GM19193 (cell line): ENCODE measurements around the gene CECR2.

Source experiments
- POLR2A ChIP-seq: IDR thresholded peaks from 4 replicates; pipeline ENCODE4 v1.6.1; 2011; ENCODE audit not compliant: insufficient read depth, insufficient read length; ENCODE audit errors: extremely low read depth

The CECR2 gene

GRCh38 chr22:17419348-17419747, 50.1 kb downstream of the CECR2 start:
- TF ChIP-seq POLR2A, result no peak

- TF ChIP-seq POLR2A, result no peak
Measured at GRCh38 chr22:17422736-17423343, 53.6 kb downstream of the CECR2 start.

- TF ChIP-seq POLR2A, result no peak
Measured at GRCh38 chr22:17423616-17424015, 54.4 kb downstream of the CECR2 start.

DNA sequence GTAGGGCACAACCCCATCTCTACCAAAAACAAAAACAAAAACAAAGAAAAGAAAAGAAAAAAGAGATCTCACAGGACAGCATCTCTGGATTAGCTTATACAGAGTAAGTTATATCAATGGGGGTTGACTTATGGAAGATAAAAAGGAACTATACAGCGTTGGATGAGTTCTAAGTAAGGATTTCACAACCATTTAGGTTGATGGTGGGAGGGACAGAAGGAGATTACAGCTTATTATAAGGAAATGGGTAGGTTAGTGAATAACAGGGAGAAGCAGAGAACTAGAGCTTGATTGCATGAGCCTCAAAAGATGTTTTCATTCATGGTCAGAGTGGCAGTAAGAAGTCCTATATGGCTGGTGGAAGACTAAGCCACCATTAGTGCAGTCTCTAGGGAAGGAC, 60.3 kb downstream of the CECR2 start:
- TF ChIP-seq POLR2A, result no peak

DNA sequence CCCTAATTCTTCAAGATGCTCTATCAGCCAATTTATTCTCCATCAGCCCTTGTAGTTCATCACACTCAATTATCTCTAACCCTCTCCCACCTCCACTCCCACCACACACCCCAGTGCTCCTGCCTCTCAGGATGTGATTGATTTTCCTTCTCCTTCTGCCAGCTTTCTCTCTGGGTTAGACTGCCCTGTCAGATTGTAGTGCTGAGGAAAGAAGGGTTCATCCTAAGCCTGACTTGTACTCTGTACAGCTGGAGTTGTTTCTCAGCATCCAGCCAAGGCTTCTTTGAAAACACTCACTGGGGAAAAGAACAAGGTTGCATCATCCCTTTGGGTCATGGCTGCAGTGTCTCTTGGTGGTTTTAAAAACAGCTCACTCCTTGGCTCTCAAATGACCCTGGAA, 61.2 kb downstream of the CECR2 start:
- TF ChIP-seq POLR2A, result no peak

DNA sequence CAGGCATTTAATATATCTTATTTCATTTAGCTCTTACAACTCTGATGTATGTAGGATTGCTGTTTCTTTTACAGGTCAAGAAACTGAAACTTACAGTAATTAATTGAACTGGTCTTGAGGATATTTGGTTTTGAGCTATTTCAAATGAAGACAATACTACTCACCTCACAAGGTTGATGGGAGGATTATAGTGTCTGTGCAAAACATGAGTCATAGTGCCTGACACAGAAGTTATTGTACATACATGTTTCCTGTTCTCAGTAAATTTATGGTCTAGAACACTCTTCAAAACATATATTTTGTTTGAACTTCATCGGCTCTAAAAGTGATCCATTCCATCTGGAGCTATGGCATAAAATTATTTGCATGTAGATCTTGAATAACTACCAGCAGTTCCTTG, 61.9 kb downstream of the CECR2 start:
- no peak for TF ChIP-seq POLR2A

- no peak for TF ChIP-seq POLR2A
Measured at GRCh38 chr22:17434856-17435255, 65.6 kb downstream of the CECR2 start.

- no peak for TF ChIP-seq POLR2A
Measured at GRCh38 chr22:17435375-17435774, 66.1 kb downstream of the CECR2 start.

GRCh38 chr22:17436382-17436980, 67.2 kb downstream of the CECR2 start:
- TF ChIP-seq POLR2A, result no peak

GRCh38 chr22:17436981-17437412, 67.7 kb downstream of the CECR2 start:
- TF ChIP-seq POLR2A, result no peak

DNA sequence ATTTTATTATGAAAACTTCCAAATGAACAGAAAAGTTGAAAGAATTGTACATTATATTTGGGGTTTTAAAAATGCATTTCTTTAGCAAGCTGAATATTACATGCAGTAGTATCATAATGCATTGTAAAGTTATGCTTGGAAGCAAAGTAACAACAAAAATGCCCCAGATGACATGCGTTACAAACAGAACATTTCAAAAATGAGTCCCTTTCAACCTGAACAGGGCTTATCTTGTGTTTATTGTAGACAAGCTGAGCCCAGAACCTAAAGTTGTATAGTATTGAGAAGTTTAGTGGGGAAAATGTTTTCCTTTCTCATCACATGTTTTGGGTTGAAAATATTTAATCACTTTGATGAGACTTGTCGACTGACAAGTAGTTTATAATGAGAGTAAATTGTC, 68.8 kb downstream of the CECR2 start:
- TF ChIP-seq POLR2A, result no peak

GRCh38 chr22:17441326-17441725, 72.1 kb downstream of the CECR2 start:
- TF ChIP-seq POLR2A, result no peak

DNA sequence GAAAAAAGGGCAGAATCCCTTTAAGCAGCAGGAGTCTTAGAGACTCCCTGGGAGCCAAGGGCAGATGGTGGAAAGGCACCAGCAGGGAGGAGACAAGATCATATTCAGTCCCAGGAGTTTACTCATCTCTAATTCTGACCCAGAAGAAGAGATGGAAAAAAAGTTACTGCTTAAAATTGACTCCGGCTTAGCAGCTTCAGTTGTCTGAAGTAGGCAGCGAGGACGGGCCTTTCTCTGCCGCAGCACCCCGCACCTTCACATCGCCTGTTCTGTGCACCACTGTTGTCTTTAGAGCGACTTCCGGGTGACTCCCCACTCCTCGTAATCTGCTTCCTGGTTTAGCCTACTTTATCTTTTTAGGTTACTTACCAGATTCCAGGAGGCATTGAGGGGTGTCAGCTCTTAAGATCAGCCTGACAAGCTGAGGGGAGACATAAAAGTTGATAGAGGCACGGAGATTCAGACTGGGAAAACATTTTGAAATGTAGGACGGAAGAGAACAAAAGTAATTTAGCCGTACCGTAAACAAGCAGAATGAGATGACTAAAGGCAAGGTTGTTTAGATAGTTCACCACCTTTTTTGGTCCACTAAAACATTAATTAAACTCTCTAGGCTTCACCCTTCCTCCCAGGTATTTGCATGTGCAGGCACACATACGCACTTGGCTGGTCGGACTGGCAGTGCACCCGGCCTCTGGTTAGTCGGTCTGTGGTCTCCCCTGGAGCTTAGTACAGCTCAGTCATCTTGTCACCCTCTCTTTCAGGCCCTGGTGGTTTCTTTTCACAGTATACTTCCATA, 74.3 kb downstream of the CECR2 start:
- TF ChIP-seq POLR2A, result no peak

DNA sequence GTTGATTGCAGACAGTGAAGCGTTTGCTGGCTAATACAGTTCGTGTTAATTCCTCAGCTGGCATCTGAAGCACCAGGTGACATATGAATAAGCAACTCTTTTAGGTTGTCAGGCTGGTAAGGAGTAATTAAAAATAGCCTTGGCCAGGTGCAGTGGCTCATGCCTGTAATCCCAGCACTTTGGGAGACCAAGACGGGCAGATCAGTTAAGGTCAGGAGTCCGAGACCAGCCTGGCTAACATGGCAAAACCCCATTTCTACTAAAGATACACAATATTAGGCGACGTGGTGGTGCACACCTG, 74.9 kb downstream of the CECR2 start:
- TF ChIP-seq POLR2A, result no peak

DNA sequence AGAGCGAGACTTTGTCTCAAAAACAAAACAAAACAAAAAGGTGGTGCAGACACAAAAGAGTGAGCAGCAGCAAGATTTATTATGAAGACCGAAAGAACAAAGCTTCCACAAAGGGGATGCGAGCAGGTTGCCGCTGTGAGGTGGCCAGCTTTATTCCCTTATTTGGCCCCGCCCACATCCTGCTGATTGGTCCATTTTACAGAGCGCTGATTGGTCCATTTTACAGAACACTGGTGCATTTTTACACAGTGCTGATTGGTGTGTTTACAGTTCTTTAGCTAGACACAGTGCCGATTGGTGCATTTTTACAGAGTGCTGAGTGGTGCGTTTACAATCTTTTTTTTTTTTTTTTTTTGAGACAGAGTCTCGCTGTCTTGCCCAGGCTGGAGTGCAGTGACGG, 77.4 kb downstream of the CECR2 start:
- no peak for TF ChIP-seq POLR2A

- no peak for TF ChIP-seq POLR2A
Measured at GRCh38 chr22:17451316-17451715, 82.1 kb downstream of the CECR2 start.
